Measurements from ENCODE around the gene HBS1L.
A peak's percentile ranks its signal among the peaks of the same experiment; 100 is the strongest.
"Not testable (repeated sequence)": the region's sequence is repeated elsewhere in the genome, so short reads cannot be mapped to it uniquely, and the experiment has no call there.

The HBS1L gene

GRCh38 chr6:135073756-135074393 is 19.3 kb upstream of the HBS1L start:
- no peak for DNase-seq

GRCh38 chr6:135073217-135073616 is 18.6 kb upstream of the HBS1L start:
- no peak for DNase-seq

DNA sequence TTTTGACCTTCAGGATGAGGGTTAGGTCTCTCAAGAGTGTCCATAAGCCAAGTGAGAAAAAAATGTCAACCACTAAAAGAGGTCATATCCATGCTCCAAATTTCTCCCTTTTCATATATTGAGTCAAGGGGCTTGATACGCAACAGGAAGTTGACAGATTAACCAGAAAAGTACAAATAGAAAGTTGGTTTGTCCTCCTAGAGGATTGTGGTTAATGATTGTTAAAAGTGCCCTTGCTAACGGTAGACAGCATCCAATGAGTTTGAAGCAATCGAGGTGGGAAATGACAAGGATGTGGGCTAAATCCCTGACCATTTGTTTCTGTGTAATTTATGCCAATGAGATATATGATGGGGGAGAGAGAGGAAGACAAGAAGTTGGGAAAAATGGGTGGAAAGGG is 18.1 kb upstream of the HBS1L start:
- DNase-seq: no peak

DNA sequence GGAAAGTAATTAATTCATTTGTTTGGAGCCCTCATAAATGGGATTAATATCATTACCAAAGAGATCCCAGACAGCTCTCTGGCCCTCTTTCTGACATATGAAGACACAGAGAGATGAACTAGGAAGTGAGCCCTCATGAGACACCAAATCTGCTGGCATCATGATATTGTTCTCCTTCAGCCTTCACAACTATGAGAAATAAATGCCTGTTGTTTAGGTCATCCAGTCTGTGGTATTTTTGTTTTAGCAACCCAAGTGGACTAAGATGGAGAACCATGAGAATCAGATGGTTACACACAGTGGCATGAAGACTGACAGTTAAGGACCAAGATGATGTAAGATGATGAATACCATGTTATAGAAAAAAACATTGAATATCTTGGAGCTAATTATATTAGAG is 16.9 kb upstream of the HBS1L start:
- DNase-seq: no peak

- DNase-seq: no peak
Measured at GRCh38 chr6:135067911-135068310, 13.3 kb upstream of the HBS1L start.

GRCh38 chr6:135066806-135067205 is 12.2 kb upstream of the HBS1L start:
- no peak for DNase-seq

DNA sequence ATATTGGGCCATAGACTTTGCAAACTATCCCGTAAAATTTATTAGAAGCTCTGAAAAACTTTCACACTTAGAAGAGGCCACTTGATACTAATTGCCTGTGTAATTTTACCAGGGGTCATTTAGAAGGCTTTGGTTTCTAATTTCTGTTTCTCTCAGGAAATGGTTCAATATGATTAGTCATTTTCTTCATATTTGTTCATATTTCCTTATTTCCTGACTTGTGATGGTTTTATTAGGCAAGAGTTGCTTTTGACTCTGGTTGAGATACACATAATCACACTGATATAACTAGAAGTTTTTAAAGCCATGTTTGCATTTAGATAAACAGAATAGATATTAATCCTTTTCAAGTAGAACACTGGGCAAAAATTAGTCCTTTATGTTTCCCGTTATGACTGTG is 11.8 kb upstream of the HBS1L start:
- no peak for DNase-seq

DNA sequence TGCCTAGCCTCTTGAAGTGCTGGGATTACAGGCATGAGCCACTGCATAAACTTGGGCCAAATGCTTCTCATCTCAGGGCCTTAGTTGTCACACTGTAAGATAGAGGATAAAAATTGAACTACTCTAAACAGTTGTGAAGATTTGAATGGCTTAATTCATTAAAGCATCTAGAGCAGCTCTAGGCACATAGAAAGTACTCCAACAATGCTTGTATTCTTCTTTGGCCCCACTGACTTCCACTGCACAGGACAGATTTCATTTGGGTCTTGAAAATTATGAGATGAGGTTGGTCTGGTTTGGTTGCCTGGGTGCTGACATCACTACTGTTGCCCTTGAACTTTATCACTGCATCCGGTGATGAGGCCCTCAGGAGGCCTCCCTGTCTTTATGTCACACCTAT is 10.0 kb upstream of the HBS1L start:
- no peak for DNase-seq

- DNase-seq: no peak
Measured at GRCh38 chr6:135063926-135064325, 9.3 kb upstream of the HBS1L start.

- no peak for DNase-seq
Measured at GRCh38 chr6:135062735-135063134, 8.1 kb upstream of the HBS1L start.

DNA sequence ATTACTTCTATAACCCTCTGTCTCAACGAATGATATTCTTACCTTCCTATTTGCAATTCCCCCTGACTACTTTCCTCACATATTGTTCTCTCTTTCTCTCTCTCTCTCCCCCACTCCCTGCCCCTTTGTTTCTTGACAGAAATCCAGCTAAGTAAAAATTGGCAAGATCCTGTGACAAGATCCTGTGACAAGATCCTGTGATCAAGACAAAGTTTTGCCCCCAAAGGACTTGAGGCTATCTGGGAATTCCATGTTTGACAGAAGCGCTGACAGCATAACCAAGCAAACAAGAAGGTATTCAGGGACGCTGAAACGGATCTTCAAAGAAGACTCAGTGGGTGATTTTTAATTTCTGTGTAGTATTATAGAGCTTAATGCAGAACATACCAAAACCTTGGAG is 5.5 kb upstream of the HBS1L start:
- no peak for DNase-seq

- DNase-seq: not testable (repeated sequence)
Measured at GRCh38 chr6:135058299-135058698, 3.7 kb upstream of the HBS1L start.

GRCh38 chr6:135056632-135057031 is 2.0 kb upstream of the HBS1L start:
- no peak for DNase-seq

DNA sequence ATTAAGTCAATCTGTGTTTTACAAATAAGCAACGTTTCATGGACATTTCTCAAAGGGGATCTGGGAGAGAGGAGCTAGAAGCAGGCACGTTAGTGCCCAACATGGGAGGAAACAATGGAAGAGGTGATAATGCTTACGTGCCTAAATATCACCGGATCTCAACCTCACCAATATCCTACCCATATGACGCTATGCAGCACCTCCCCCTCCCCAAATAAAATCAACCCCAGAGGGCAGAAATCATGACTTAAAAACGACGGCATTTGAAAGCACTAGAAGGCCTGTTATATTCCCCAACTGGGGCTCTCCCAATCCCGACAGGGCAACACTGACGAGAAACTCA is 425 bp downstream of the HBS1L start:
- no peak for DNase-seq

DNA sequence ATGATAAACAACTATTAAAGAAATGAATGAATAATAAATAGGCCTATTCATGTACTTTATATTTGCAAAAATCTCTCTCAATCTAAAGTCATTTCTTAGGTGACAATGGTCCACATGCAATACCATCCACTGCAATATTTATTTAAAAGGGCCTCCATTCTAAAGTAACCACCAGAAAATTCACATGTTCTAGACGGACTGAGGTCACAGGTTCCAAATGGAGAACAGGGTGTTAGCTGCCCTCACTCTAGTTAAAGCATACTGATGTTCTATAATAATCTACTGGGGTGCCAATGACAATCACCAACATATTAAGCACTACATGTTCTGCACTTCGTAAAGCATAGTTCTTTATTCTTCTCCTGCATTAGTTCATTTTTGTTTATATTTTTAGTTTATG is 1.2 kb downstream of the HBS1L start:
- DNase-seq: no peak

GRCh38 chr6:135052939-135053338 is 1.7 kb downstream of the HBS1L start:
- DNase-seq: no peak

DNA sequence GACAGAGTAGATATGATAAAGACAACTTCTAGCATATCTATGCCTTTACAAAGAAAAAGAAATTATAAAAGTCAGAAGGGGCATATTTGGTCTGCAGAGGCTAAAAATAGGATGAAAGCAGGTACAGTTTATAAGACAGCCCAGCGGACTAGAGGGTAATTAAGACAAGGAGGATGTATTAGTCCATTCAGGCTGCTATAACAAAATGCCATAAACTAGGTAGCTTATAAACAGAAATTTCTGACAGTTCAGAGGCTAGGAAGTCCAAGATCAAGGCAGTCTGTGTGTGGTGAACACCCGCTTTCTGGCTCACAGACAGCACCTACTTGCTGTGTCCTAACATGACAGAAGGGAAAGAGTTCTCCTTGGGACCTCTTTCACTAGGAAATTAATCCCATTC is 5.7 kb downstream of the HBS1L start:
- DNase-seq: no peak

- no peak for DNase-seq
Measured at GRCh38 chr6:135047336-135047735, 7.3 kb downstream of the HBS1L start.

- DNase-seq: no peak
Measured at GRCh38 chr6:135046912-135047311, 7.7 kb downstream of the HBS1L start.

- DNase-seq: peak; percentile 21 to 24
Measured at GRCh38 chr6:135044639-135045038, 10.0 kb downstream of the HBS1L start.

GRCh38 chr6:135043846-135044245 is 10.8 kb downstream of the HBS1L start:
- no peak for DNase-seq

DNA sequence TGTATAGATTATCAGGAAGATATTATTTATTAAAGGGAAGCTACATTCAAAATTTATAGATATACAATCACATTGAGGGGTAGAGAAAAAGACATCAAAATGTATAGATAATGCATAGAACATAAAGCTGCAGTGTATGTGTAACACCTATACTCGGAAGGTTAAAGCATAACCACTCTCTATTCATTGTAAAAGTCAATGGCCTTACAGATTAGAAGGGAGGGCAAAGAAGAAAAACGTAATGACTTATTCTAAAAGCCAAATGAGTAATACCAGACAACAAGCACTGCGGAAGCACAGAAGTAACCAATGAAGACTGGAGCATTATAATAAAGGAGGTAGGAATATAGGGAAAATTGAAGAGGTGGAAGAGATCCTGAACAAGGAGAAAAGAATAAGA is 11.3 kb downstream of the HBS1L start:
- DNase-seq: no peak

DNA sequence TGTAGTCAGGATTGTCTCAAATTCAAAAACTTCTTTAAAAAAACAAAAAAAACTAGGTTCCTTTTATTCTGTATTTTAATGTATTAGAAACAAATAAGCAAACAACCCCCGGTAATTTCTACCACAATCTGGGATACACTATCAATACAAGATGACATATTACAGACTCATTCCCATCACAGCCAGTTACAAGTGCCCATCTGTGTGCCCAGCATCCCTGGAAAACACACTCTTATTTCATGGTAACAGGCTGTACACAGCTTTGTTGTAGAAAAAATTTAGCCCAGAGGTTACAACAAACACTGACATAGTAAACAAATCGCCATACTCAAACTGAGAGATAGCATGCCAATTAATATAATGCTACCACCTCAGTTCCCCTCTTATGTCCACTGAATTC is 16.3 kb downstream of the HBS1L start:
- DNase-seq: no peak

- no peak for DNase-seq
Measured at GRCh38 chr6:135037541-135037940, 17.1 kb downstream of the HBS1L start.

- DNase-seq: no peak
Measured at GRCh38 chr6:135036731-135037420, 17.7 kb downstream of the HBS1L start.
